HG03558 (cell line): ENCODE measurements around the gene SREBF1.

Experiments
- ATAC-seq: cut with Tn5 transposase; IDR thresholded peaks from one replicate; pipeline ENCODE4 v1.9.1; 2021; ENCODE audit warnings: moderate number of reproducible peaks; ENCODE audit not compliant: unreplicated experiment; ENCODE audit errors: extremely low read depth

The SREBF1 gene

DNA sequence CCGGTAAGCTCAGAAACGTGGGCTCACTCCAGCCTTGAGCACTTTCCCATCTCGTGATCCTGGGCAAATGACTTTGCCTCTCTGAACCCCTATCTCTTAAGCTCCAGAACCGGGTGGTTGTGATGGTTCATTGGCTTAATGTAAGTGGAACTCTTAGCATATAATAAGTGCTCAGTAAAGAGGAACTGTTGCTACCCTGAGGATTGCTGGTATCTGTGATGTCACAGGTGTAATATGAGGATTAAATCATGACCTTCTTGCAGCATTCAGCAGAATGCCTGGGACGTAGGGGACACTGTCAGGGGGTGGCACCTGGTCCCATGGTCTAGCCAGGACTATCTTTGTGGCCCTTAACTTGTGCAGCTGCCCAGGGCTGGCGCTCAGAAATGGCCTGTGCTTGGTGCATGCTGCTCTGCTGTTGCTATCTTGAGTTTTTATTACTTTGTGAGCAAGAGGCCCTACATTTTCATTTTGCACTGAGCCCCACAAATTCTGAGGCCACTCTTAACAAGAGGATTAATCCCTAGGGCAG is 68.8 kb downstream of the SREBF1 start:
- no peak for ATAC-seq

DNA sequence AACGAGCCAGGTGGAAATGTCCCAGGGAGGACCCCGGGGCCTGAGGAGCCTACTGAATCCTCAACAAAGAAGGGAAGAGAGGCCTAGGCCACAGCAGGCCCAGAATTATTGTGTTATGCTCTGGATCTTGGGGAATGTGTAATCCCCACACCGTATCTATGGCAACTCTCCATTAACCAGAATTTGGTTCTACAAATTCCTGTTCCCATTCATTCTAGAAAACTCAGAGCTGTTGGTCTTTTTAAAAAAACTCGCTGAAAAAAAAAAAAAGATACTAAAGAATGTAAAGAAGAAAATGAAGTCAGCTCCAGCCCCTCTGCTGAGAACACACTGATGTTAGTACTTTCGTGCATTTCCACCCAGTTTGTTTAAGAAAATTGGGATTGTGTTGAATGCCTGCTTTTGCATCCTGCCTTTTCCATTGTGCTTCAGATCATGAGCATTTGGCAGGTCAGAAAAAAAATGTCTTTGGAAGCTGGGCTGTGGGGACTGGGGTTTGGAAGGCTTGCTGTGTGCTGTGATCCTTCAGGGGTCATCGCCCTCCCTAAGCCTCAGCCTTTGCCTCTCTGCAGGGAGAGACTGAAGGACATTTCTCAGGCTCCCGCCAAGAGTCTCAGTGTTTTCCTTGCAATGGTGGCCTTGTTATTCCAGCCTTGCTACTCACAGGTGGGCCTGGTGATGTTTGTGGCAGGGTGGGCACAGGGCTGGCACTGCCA is 69.5 kb downstream of the SREBF1 start:
- ATAC-seq: no peak

DNA sequence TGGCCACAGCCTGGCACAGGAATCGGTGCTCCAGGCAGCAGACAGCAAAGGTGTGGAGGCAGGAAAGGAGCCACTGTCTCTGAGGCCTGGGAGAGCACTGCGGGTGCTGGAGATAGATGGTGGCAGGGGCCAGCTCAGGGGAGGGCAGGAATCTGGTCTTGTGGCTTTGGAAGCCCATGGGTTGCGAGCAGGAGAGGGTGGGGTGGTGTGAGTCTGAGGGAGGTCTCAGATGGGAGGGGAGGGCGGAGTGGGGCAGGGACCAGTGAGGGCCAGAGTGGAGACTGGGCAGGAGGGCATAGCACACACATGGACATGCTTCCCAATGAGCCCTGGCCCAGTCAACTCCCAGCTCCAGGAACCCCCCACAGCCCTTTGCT is 70.1 kb downstream of the SREBF1 start:
- ATAC-seq: no peak

DNA sequence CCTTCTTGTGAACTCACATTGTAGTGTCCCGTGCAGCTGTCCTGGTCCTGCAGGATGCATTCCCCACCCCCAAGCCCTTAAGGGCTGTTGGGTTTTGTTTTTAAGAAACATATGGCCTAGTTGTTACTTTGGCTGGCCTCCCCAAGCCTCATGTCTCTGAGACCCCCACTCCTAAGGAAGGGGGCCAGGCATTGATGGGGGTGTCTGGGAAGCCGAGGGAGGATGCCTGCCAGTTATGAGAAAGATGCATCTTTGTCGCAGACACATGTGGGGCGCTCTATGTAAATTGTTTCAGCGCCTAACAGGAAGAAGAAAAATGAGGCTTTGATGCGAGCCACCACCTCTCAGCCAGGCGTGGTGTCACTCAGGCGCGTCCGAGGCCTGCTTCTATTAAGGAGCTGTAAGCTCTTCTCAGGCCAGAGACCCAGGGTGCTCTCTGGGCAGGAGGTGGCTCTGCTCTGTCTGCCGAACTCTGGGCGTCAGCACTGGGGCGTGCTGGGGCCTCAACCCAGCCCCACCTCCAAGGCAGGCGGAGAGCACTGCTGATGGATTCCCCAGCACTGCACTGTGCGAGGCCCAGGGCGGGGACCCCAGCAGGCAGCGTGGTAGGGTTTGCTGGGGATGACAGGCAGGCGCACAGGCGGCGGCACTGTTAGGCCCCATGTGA is 70.6 kb downstream of the SREBF1 start:
- ATAC-seq: no peak

DNA sequence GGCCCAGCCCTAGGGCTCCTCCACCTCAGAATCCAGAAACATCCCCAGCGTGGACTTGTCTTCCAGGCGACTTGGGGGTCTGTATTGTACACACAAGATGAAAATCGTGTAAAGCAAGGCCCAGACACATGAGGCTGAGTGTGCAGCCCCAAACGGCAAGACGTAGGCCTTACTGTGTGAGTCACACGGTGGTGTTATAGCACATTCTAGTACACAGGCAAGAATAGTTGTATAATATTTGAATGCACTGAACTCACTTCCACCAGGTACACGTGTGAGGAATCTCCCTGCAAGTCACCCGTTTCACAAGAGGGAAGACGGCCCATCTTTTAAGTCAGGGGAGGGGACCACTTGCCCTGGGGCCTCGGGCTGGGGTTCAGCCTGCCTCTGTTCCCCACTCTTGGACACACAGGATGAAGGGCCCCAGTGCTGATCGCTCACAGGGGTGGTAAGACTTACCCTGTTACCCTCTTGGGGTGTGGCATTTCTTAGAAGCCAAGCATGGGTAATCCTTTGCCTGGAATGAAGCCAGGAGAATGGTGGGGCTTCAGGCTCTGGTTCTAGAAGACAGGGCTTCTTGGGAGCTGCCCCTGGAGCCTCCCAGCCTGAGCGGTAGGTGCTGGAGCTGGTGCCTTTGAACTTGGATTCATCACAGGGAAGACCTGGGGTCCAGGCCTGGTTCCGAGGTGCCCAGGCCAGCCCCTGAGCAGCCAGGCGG is 71.3 kb downstream of the SREBF1 start:
- no peak for ATAC-seq

DNA sequence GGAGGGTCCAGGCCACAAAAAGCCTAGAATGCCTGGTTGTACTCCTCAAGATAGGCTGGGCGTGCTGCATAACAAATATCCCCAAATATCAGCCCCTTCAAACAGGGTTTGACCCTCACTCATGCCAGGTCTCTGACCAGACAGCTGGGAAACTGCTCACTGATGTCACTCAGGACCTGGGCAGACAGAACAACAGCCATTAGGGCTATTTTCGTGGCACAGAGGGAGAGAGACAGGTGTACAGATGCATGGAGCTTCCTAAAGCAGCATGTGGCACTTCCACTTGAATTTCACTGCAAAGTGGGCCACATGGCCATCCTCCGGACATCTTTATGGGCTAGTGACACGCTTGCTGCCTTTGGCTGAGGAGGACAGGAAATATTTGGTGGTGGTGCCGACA is 73.1 kb downstream of the SREBF1 start:
- ATAC-seq: no peak

DNA sequence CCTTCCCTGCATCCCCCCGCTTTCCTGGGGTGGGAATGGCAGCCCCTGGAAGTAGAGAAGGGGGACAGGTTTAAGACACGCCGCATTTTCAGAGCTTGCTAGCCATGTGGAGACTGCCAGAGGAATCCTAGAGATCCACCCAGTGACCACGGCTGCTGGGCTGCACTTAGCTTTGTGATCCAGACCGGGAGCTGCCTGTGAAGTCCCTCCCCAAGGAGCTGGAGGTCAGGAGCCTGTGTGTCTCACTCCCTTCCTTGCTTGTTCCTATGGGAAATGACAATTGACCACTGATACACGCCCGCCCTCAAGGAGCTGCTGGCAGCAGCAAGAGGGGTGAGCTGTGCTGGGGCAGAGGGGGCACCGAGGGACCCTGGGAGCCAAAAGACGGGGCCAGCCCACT is 73.7 kb downstream of the SREBF1 start:
- ATAC-seq: no peak

DNA sequence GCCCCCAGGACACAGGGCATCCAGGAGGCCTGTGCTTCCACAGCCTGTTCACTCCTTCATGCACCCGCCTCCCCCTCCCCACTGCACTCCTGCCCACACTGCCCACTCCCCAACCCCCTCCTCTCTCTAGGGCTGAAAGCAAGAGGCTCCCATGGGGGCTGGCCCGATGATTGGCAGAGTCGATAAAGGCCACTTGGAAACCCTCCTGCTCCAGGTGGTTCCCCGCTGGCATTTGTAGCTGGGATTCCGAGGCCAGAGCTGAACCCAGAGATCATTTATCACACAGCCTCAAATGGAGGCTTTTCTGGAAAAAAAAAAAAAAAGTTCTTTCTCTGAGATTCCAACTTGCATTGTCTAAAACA is 74.1 kb downstream of the SREBF1 start:
- no peak for ATAC-seq
